Neural cell (in vitro differentiated cells): ENCODE data around the gene SOCS6.

Experiments
- TAF1 ChIP-seq: IDR thresholded peaks from 2 replicates; pipeline ENCODE4 v1.6.1; 2012; ENCODE audit warnings: low read depth
- TF ChIP-seq, protein P1 (sequence below): fragments of 450-650 bp; IDR thresholded peaks from 2 replicates; pipeline ENCODE4 v1.5.1; 2014; ENCODE audit warnings: antibody characterized with exemption, mild to moderate bottlenecking, moderate library complexity; ENCODE audit not compliant: poor library complexity, severe bottlenecking

DNA sequence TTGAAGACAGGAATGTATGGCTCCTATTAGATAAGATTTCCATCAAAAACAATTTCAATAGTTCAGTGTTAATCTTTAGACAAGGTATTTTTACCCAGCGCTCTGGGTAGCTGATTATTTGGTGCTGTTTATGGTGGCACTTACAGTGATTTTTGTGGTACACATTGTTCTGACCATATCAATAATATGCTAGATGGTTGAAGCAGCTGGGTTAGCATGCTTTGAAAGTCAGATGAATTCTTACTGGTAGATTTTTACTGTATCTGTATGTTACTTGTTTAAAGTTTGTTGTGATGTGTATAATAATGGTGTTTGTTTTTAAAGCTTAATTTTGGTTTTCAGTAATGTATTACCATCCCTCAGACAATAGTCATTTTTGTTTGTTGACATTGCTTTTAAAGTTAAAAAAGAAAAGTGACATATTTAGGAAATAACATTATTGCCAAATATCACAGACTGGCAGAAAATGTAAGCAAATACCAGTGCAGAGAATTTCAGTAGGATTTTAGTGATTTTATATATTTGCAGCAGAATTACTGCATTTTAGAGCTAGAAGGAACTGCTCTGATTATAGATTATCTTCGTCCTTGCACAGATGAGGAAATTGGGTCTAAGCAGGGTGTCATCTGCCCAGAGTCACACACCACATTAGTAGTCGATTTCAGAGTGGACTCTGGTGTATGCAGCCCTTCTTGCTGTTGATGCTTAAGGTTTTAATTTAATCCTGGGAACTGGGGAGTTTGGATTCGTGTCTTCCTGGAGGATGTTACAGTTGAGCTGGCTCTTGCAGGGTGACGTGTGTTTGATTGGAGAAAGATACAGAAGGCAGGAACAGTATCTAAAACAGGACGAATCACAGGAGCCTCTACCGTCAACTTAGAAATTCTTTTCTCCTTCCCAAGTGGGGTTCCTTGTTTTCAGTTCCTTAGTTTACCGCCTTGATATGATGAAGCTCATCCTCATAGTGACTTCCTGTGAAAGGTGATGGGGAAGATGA lies 6.6 kb downstream of the SOCS6 start:
- TF ChIP-seq, protein P1, sequence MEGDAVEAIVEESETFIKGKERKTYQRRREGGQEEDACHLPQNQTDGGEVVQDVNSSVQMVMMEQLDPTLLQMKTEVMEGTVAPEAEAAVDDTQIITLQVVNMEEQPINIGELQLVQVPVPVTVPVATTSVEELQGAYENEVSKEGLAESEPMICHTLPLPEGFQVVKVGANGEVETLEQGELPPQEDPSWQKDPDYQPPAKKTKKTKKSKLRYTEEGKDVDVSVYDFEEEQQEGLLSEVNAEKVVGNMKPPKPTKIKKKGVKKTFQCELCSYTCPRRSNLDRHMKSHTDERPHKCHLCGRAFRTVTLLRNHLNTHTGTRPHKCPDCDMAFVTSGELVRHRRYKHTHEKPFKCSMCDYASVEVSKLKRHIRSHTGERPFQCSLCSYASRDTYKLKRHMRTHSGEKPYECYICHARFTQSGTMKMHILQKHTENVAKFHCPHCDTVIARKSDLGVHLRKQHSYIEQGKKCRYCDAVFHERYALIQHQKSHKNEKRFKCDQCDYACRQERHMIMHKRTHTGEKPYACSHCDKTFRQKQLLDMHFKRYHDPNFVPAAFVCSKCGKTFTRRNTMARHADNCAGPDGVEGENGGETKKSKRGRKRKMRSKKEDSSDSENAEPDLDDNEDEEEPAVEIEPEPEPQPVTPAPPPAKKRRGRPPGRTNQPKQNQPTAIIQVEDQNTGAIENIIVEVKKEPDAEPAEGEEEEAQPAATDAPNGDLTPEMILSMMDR, result no peak
- no peak for TF ChIP-seq TAF1
